ENCODE results near the gene INPP5D. TPM values are rescaled to one million over a fixed set of nuclear protein-coding genes. Genes with fewer than 3 reads are reported as not detected.
"Not testable (repeated sequence)": the region's sequence is repeated elsewhere in the genome, so short reads cannot be mapped to it uniquely, and the experiment has no call there.

Gene INPP5D
- total RNA-seq, 1 donor from 2014 or later, result 9.1 TPM

DNA sequence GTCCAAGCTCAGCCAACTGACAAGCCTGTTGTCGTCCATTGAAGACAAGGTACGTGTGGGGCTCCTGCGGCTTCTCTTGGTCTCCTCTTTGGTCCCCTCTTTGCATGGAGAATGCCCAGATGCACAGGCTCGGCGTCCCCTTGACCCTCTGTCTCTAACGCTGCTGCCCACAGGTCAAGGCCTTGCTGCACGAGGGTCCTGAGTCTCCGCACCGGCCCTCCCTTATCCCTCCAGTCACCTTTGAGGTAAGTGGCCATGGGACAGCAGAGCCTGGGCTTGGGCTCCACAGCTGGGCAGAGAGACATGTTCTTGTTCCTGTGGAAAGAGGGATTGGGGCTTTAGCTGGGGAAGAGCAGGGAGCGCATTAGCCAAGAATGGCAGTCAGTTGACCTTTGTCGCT lies 86.1 kb downstream of the INPP5D start:
- DNase-seq, result no peak

- no peak for DNase-seq
Measured at GRCh38 chr2:233147136-233147828, 87.1 kb downstream of the INPP5D start.

DNA sequence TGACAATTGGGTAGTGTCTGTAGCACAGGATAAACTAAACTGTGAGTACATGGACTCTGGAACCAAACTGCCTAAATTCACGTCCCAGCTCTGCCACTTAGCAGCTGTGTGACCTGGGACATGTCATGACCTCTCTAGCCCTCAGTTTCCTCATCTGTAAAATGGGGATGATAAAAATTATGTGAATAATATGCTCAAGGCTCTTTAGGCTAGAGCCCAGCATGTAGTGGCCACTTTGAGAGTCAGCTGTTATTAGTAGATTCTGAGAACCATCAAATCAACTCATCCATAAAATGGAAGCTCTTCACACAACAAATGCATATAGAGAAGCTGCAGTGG lies 87.7 kb downstream of the INPP5D start:
- DNase-seq, result no peak

- DNase-seq, result no peak
Measured at GRCh38 chr2:233148354-233148753, 88.2 kb downstream of the INPP5D start.

- DNase-seq, result peak; percentile 88
Measured at GRCh38 chr2:233152541-233152940, 92.4 kb downstream of the INPP5D start.

DNA sequence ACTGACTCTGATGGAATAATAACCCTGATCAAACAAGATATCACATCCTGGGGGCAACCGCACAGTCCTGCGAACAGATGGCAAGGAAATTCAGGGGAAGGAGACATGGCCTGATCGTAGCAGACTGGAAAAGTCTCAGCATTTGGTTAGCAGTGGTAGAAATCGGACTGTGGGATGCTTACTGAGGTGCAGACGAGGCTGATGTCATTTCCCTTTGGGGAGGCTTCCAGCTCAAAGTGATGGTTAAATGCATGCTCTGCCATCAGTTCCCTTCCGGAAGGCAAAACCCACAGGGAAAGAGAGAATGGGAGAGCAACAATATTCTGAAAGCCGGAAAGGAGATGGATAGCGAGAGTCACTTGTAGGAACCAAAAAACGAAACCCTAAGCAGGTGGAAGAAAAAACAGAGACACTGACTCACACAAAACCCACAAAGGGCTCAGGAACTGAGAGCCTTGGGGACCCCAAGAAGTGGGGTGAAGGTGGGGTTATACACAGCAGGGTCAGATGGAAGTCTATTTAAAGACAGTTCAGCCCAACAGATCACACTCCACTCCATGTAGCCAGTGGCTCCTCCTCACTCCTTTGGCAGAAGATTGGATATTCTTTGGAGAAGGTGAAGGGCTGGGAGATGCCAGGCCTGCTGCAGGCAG lies 93.1 kb downstream of the INPP5D start:
- DNase-seq, result no peak

GRCh38 chr2:233156001-233156400 lies 95.9 kb downstream of the INPP5D start:
- no peak for DNase-seq

- not testable (repeated sequence) for DNase-seq
Measured at GRCh38 chr2:233156461-233156860, 96.3 kb downstream of the INPP5D start.

- DNase-seq, result no peak
Measured at GRCh38 chr2:233161730-233162129, 101.6 kb downstream of the INPP5D start.

DNA sequence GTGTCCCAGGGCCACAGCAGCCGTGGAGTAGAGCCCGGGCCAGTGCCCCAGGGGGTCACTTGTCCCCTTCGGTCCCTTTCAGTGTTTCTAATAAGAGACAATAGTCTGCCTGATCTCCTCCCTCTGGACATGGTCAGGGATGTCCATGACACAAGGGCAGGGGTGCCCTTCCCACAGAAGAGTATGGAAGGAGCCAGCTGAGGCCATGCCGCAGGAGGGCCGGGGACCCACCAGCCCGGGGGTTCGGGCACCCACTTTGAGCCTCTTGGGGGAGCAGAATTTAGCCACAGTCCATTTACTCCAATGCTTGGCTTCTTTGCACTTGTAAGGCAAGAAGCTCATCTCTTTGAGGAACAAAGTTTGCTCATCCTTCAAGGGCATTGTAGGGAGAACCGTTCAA lies 102.6 kb downstream of the INPP5D start:
- DNase-seq, result no peak

DNA sequence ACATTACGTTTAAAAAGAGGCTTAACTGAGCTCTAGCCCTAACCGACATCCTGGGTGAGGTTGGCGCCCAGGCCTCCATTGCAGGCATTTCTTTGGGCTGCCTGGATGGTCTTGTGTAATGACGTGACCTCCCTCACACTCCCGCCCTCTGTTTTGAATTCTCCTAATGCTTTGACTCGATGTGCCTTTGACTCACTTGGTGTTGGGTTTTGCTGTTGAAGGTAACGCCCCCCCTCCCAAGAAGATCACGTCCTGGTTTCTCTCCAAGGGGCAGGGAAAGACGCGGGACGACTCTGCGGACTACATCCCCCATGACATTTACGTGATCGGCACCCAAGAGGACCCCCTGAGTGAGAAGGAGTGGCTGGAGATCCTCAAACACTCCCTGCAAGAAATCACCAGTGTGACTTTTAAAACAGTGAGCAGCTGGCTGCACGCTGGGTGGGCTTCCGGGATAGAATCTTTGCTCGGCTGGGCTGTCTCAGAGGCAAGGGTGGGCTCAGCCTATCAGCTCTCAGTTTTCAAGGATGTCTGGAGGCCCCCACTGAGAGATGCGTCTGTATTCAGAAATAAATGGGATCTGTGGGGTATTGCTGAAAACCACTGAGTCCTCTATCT lies 103.5 kb downstream of the INPP5D start:
- peak; percentile 55 for DNase-seq

GRCh38 chr2:233164128-233164635 lies 104.0 kb downstream of the INPP5D start:
- DNase-seq, result no peak

DNA sequence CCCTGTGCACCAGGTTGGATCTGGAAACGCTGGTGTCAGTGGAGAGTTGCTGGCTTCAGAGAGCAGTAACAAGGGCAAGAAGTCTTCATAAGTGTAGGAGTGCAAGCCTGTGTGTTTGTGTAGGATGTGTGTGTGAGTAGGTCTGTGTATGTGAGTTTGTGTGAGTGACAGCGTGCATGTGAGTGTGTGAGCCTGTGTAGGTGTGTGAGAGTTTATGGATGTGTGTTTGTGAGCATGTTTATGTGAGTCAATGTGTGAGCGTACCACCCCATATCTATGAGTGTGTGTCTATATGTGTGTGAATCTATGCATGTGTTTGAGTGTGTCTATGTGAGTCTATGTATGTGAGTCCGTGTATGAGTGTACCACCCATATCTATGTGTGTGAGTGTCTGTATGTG lies 104.8 kb downstream of the INPP5D start:
- DNase-seq, result no peak

- no peak for DNase-seq
Measured at GRCh38 chr2:233165543-233165894, 105.4 kb downstream of the INPP5D start.

GRCh38 chr2:233165895-233166661 lies 105.9 kb downstream of the INPP5D start:
- DNase-seq, result peak; percentile 24

DNA sequence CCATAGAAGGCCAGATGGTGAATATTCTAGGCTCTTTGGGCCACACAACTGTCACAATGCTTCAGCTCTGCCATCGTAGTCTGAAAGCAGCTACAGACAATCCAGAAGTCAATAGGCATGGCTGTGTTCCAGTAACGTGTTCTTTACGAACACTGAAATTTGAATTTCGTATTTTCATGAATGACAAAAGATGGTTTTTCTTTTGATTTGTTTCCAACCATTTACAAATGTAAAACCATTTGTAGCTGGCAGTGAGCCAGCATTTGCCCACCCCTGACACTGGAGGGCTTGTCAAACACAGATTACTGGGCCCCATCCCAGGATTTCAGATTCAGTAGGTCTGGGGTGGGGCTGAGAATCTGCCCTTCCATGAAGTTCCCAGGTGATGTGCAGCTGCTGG lies 108.3 kb downstream of the INPP5D start:
- peak; percentile 5 for DNase-seq

GRCh38 chr2:233168919-233169318 lies 108.8 kb downstream of the INPP5D start:
- no peak for DNase-seq

DNA sequence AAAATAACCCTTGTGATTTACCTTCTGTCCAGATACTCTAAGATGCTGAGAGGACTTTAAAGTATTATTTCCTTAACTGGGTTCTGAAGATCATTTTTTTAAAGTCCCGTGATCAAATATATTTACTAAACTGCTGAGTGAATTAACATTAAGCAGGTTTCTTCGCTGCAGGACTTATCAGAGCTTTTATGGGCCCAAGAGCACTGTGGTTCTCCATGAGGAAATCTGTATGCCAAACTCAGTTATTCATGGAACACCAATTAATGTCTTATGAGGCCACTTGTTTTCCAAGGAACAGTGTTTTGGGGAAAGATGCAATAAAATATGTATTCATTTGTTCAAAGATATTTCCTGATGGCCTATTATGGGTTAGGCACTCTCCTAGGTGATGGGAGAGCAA lies 111.2 kb downstream of the INPP5D start:
- DNase-seq, result no peak

DNA sequence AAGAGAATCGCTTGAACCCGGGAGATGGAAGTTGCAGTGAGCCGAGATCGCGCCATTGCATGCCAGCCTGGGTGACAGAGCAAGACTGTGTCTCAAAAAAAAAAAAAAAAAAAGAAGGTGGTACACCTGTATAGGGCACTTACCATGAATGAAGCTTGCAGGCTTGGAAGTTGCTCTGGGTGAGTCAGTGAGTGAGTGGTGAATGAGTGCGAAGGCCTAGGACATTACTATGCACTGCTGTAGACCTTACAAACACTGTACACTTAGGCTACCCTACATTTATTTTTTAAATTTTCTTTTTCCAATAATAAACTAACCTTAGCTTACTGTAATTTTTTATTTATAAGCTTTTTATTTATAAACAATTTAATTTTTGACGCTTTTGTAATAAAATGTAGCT lies 113.0 kb downstream of the INPP5D start:
- no peak for DNase-seq

GRCh38 chr2:233174137-233174536 lies 114.0 kb downstream of the INPP5D start:
- DNase-seq, result no peak

DNA sequence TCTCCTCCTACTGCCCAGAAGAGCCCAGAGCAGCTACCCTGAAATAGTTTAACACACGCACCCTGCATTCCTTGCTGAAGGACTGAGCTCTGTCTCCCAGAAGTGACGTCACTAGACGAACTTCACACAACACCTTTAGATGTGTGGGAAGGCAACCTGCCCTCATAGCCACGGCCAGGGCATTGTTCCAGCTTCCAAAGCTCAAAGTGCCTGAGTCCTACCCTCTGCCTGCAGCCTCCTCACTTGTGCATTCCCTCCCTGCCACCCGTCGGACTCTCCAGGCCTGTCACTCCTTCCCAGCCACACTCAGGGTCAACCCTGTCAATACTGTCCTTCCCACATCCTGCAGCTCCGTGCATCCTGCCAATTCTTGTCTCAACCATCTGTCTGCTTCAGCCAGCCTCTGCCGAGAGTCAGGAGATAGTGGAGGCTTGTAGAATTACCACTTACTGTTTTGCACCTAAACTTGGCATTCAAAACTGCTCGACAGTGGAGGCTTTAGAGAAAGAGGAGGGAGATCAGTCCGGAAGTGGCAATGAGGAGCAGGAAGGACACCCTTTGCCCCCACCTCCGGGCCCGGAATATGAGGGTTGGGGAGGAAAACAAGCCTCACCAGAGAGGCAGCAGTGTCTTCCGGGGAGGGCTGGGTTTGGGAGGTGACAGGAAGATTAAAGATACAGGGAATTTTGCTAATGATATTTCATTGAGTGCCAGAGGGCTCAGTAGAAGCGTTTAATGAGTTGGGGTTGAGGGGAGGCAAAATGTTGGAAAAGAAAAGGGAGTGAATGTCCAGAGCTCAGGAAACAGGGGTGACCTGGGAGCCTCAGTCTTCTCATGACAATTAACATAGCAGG lies 119.1 kb downstream of the INPP5D start:
- DNase-seq, result no peak

DNA sequence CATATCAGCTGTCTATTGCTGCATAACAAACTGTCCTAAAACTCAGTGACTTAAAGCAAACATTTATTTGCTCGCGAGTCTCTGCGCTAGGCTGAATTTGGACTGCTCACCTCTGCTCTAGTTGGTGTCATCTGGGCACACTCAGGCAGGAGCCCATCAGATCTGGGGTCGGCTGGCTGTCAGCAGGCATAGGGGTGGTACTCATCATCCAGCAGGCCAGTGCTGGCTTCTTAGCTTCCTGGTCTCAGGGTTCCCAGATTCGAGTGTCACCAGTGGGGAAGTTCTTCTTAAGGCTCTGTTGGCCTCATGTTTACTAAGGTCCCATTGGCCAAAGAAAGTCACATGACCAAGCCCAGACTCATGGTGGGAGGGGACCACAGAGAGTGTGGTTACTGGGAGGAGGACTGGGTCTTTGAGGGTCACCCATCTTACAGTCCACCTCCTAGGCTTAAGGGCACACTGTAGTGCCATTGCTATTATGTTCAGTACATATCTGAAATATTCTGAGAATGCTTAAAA lies 119.8 kb downstream of the INPP5D start:
- DNase-seq, result no peak
